HuH-7 (cell line): ENCODE data around the gene ITGB1BP1.

Experiments
- DNase-seq: peaks from one replicate; pipeline ENCODE4 v3.0.0; 2011; ENCODE audit warnings: low spot score

Gene ITGB1BP1

GRCh38 chr2:9423100-9423921 is at the start of gene ITGB1BP1, which contains the start of gene CPSF3:
Gene ITGB1BP1, minus strand, starts transcription at chr2:9423528. Its CDS starts 4,831 bp downstream, at chr2:9418697.
Gene CPSF3, plus strand, starts transcription at chr2:9423654. Its CDS starts 120 bp downstream, at chr2:9423774.
- peak; percentile 95 for DNase-seq

DNA sequence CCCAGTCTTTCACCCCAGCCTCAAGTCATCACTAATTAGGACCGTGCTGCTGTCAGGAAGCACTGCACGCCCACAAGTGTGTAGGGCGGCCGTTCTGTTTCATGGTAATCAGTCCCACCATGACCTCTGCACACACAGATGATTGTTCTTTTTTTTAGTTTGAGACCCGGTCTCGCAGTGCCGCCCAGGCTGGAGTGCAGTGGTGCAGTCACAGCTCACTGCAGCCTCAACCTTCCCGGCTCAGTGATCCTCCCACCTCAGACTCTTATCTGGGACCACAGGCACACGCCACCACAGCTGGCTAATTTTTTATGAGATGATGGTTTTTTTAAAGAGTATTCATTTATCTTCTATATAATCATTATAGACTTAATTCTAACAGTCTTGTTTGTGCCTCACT is 49.2 kb upstream of the ITGB1BP1 start:
- DNase-seq = no peak

DNA sequence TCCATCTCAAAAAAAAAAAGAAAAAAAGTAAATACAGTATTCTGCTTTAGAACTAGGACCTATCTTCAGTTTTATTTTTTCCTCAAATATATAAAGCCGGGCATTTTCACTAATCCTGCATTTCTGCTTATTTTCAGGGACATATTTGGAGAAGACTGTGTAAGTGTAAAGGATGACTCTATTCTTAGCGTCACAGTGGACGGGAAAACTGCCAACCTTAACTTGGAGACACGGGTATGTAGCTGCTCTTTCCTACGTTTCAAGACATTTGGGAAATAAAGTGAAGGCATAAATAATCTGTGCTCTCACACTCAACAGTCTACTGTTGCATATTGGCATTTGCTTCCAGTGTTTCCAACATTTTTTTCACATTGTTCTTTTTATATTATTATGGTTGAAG is 47.9 kb upstream of the ITGB1BP1 start:
- no peak for DNase-seq

- DNase-seq = no peak
Observed at GRCh38 chr2:9467687-9468086, 44.4 kb upstream of the ITGB1BP1 start.

DNA sequence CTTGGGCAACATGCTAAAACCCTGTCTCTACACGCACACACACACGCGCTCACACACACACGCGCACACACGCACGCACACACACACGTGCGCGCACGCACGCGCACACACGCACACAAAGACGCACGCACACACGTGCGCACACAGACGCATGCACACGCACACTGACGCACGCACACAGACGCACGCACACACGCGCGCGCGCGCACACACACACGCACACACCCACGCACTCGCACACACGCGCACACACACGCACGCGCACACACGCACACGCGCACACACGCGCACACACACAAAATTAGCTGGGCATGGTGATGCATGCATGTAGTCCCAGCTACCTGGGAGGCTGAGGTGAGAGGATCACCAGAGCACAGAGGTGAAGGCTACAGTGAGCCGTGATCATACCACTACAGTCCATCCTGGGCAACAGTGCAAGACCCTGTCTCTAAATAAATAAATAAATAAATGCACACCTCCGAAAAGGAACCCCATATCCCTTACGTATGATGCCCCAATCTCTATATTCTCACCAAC is 42.9 kb upstream of the ITGB1BP1 start:
- DNase-seq = no peak

DNA sequence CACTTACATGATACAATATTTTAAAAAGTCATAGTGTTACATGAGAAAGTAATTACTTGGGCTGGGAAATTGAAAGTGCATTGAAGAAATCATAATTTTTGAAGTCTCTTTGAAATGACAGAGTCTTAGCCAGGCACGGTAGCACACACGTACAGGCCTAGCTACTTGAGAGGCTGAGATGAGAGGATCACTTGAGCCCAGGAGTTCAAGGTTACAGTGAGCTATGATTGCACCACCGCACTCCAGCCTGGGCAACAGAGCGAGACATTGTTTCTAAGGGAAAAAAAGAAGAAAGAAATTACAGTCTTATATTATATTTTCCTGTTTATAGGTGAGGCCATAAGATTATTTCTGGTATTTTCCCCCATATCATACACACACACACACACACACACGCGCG is 41.8 kb upstream of the ITGB1BP1 start:
- DNase-seq = no peak

GRCh38 chr2:9463698-9464034 is 40.3 kb upstream of the ITGB1BP1 start:
- no peak for DNase-seq

DNA sequence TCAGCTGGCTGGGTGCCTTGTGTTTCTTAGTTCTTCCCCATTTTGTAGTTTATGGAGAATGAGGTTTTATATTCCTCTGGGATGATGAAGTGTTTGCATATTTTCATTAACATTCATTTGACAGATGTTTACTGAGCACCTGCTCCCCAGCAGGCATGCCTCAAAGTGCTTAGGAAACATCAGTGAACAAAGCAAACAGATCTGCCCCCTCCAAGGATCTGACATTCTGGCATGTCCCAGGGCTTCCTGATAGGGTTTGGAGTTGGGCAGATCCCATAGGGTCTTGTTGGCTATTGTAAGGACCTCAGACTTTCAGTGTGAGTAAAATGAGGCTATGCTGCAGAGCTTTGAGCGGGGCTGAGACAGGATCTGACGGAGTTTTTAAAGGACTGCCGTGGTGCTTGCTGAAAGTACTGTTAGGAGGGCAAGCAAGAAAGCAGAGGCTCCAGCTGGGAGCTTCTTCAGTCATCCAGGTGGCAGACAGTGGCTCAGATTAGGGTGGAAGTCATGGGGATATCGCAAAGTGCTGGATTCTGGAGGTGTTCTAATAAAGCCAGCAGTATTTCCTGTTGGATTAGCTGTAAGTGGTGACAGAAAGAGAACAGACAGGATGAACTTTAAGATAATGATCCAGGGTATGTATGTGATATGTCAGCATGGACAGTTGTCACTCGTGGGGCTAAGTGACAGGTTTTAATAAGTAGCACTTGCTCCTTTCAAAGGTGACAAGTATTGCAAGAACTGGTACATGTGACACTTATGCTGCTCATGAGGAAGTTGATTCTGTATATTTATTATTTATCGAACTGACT is 39.8 kb upstream of the ITGB1BP1 start:
- DNase-seq = no peak

GRCh38 chr2:9462313-9462712 is 39.0 kb upstream of the ITGB1BP1 start:
- no peak for DNase-seq

DNA sequence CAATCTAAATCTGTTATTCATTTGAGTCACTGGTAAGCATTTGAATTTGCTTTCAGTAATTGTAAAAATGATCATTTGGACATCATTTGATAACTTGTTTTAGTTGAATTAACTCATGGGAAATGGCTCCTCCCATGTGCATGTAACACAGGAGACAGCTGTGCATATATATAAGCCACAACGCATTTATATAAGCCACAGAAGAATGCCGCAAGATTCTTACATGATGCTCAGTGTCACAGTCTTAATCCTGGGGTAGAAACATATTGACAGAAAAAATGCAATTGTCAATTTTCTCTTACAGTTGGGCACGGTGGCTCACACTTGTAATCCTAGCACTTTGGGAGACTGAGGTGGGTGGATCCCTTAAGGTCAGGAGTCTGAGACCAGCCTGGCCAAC is 37.8 kb upstream of the ITGB1BP1 start:
- DNase-seq = no peak

GRCh38 chr2:9460441-9461017 is 37.2 kb upstream of the ITGB1BP1 start:
- DNase-seq = no peak

DNA sequence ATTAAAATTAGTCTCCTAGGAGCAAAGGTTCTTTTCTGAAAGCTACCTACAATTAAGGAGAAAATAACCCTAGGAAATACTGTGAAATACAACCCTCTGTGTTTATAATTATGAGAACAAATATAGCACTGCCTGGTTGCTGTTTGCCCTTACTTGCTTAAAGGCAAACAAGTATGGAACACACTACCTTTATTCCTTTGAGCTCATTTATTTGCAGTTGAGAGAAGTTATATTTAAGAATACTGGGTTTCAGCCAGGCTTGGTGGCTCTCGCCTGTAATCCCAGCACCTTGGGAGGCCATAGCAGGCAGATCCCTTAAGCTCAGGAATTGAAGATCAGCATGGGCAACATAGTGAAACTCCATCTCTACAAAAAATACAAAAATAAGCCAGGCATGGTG is 27.9 kb upstream of the ITGB1BP1 start:
- DNase-seq = no peak

DNA sequence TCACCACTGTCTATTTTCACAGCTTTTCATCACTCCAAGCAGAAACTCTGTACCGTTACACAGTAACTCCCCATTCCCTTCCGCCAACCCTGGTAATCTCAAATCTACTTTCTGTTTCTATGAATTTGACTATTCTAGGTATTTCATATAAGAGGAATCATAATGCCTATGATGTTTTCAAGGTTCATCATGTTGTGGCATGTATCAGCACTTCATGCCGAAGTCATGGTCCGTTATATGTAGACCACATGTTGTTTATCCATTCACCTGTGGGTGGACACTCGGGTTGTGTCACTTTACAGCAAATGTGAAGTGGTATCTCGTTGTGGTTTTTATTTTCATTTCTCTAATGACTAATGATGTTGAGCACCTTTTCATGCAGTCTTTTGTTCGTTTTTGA is 21.8 kb upstream of the ITGB1BP1 start:
- DNase-seq = no peak

DNA sequence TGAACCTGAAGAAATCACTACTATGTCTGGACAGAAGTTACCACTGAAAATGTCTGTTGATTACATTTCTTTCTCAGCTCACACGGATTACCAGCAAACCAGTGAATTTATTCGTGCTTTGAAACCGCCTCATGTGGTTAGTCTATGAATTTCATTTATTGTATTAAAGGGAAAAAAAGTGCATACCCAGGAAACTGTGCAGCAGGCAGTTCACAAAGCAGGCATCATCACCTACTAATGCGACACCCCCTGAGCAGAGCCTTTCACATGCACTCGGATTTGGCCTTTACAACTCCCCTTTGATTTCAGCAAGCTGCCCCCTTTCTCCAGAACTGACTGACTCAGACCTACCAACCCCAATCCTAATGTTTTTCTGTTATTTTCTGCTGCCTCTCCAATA is 20.2 kb upstream of the ITGB1BP1 start:
- DNase-seq = no peak

GRCh38 chr2:9441556-9441955 is 18.2 kb upstream of the ITGB1BP1 start:
- no peak for DNase-seq

- DNase-seq = no peak
Observed at GRCh38 chr2:9440058-9440727, 16.9 kb upstream of the ITGB1BP1 start.

GRCh38 chr2:9439536-9439935 is 16.2 kb upstream of the ITGB1BP1 start:
- no peak for DNase-seq

- DNase-seq = no peak
Observed at GRCh38 chr2:9434489-9434888, 11.2 kb upstream of the ITGB1BP1 start.

- no peak for DNase-seq
Observed at GRCh38 chr2:9430316-9431293, 7.3 kb upstream of the ITGB1BP1 start.

DNA sequence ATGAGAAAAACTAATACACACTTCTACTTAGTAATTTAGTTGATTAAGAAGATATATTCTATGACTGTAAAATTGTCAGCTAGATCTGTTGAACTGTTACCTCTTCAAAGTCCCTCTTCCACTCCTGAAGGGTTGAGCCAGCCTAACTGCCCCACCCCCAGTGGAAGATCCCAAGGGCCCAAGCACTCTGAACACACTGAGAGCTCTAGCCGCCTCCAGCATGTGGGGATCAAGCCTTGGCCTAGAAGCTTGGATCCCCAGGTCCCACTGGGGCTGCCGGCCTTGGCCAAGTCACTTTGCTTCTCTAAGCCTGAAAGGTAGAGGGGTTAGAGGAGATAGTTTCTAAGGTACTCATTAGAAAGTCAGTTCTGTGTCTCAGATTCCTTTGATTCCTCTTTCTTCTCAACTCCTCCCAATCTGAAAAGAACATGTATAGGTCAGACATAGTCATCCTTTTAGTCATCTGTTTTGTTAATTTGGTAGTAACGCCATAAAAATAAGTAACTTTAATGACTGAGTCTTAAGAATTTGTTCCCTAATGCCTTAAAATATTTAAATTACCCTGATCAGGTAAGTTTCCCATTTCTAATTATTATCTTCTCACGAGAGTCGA is 5.7 kb upstream of the ITGB1BP1 start:
- DNase-seq = no peak
